Liver (tissue), 9 donors: ENCODE measurements around the gene PCCB. TPM values are rescaled to one million over a fixed set of nuclear protein-coding genes. Genes with fewer than 3 reads are reported as not detected.

Experiments
- DNase-seq: peaks from one replicate; pipeline ENCODE4 v3.0.0-alpha.2; 2017; ENCODE audit warnings: low spot score
- H3K27ac ChIP-seq, 2 donors: one replicate each; pipeline ENCODE4 v1.7.0; 2013; ENCODE audit warnings: inconsistent platforms in 2 of 2, low read length in 2 of 2, control low read depth in 1 of 2, low read depth in 1 of 2, mild to moderate bottlenecking in 1 of 2
- H3K27me3 ChIP-seq, 4 donors: one replicate each; pipeline versions ENCODE4 v1.6.1 to v1.7.0; 2013; ENCODE audit warnings: low read length in 3 of 4, inconsistent platforms in 1 of 4, mild to moderate bottlenecking in 1 of 4, moderate library complexity in 1 of 4; ENCODE audit not compliant: control insufficient read depth in 4 of 4, insufficient read depth in 4 of 4
- H3K36me3 ChIP-seq, 4 donors: one replicate each; pipeline versions ENCODE4 v1.6.1 to v1.7.0; 2013; ENCODE audit warnings: low read length in 3 of 4, mild to moderate bottlenecking in 3 of 4, low read depth in 1 of 4, moderate library complexity in 1 of 4; ENCODE audit not compliant: control insufficient read depth in 4 of 4, insufficient read depth in 3 of 4
- H3K4me1 ChIP-seq, 4 donors: one replicate each; pipeline versions ENCODE4 v1.6.1 to v1.7.0; 2013; ENCODE audit warnings: low read length in 3 of 4, mild to moderate bottlenecking in 3 of 4, moderate library complexity in 1 of 4; ENCODE audit not compliant: control insufficient read depth in 4 of 4, insufficient read depth in 4 of 4
- H3K4me3 ChIP-seq, 3 donors: one replicate each; pipeline versions ENCODE4 v1.6.1 to v1.7.0; 2013; ENCODE audit warnings: low read length in 3 of 3, control low read depth in 1 of 3, low read depth in 1 of 3, mild to moderate bottlenecking in 1 of 3
- H3K9ac ChIP-seq, 2 donors: one replicate each; pipeline ENCODE4 v1.7.0; 2013; ENCODE audit warnings: low read length in 2 of 2, mild to moderate bottlenecking in 2 of 2, moderate library complexity in 2 of 2, control low read depth in 1 of 2, low read depth in 1 of 2
- H3K9me3 ChIP-seq, 4 donors: one replicate each; pipeline versions ENCODE4 v1.6.1 to v1.7.0; 2013; ENCODE audit warnings: low read length in 3 of 4; ENCODE audit not compliant: control insufficient read depth in 4 of 4
- ATF3 ChIP-seq: IDR thresholded peaks from 2 replicates; pipeline ENCODE4 v1.6.1; 2016; ENCODE audit warnings: antibody characterized with exemption
- CTCF ChIP-seq: fragments of 150-350 bp; IDR thresholded peaks from 2 replicates; pipeline ENCODE4 v1.5.1; 2017; ENCODE audit warnings: improper control_type of control experiment, low read depth, low read length; ENCODE audit not compliant: missing input control
- EGR1 ChIP-seq, 2 donors: IDR thresholded peaks; 2 replicates each; pipeline ENCODE4 v1.6.1; 2016 to 2018; ENCODE audit warnings: antibody characterized with exemption in 2 of 2, low read depth in 2 of 2
- FOXA1 ChIP-seq: IDR thresholded peaks from 2 replicates; pipeline ENCODE4 v1.6.1; 2016; ENCODE audit warnings: antibody characterized with exemption
- FOXA2 ChIP-seq: IDR thresholded peaks from 2 replicates; pipeline ENCODE4 v1.6.1; 2016; ENCODE audit warnings: antibody characterized with exemption
- GABPA ChIP-seq, 2 donors: IDR thresholded peaks in 1 of 2; conservative IDR thresholded peaks in 1 of 2; 2 replicates each; pipeline ENCODE4 v1.6.1; 2016; ENCODE audit warnings: antibody characterized with exemption in 2 of 2, mild to moderate bottlenecking in 1 of 2, moderate library complexity in 1 of 2
- HNF4A ChIP-seq, 2 donors: conservative IDR thresholded peaks; 2 replicates each; pipeline ENCODE4 v1.6.1; 2016; ENCODE audit warnings: antibody characterized with exemption in 2 of 2, mild to moderate bottlenecking in 2 of 2
- HNF4G ChIP-seq: IDR thresholded peaks from 2 replicates; pipeline ENCODE4 v1.6.1; 2016; ENCODE audit warnings: antibody characterized with exemption
- JUND ChIP-seq, 2 donors: IDR thresholded peaks; 2 replicates each; pipeline ENCODE4 v1.6.1; 2016; ENCODE audit warnings: antibody characterized with exemption in 2 of 2
- MAX ChIP-seq: IDR thresholded peaks from 2 replicates; pipeline ENCODE4 v1.6.1; 2016; ENCODE audit warnings: antibody characterized with exemption
- NR2F2 ChIP-seq: IDR thresholded peaks from 2 replicates; pipeline ENCODE4 v1.6.1; 2016; ENCODE audit warnings: antibody characterized with exemption
- RAD21 ChIP-seq, 2 donors: IDR thresholded peaks; 2 replicates each; pipeline ENCODE4 v1.6.1; 2016; ENCODE audit warnings: antibody characterized with exemption in 2 of 2, mild to moderate bottlenecking in 2 of 2
- REST ChIP-seq: IDR thresholded peaks from 2 replicates; pipeline ENCODE4 v1.6.1; 2016; ENCODE audit warnings: antibody characterized with exemption, mild to moderate bottlenecking
- RXRA ChIP-seq, 2 donors: IDR thresholded peaks; 2 replicates each; pipeline ENCODE4 v1.6.1; 2017 to 2018; ENCODE audit warnings: antibody characterized with exemption in 2 of 2, mild to moderate bottlenecking in 1 of 2
- SP1 ChIP-seq: IDR thresholded peaks from 2 replicates; pipeline ENCODE4 v1.6.1; 2018; ENCODE audit warnings: antibody characterized with exemption, mild to moderate bottlenecking
- TAF1 ChIP-seq: conservative IDR thresholded peaks from 2 replicates; pipeline ENCODE4 v1.6.1; 2016; ENCODE audit warnings: antibody characterized with exemption, mild to moderate bottlenecking
- YY1 ChIP-seq: IDR thresholded peaks from 2 replicates; pipeline ENCODE4 v1.6.1; 2016; ENCODE audit warnings: antibody characterized with exemption, mild to moderate bottlenecking
- ZBTB33 ChIP-seq: IDR thresholded peaks from 2 replicates; pipeline ENCODE4 v1.6.1; 2016; ENCODE audit warnings: antibody characterized with exemption
- WGBS: extraction: QIAGEN DNeasy Blood & Tissue Kit; methylation state at CpG from one replicate; pipeline ENCODE4 v1.1.7; 2013; 5-methylcytosine and 5-hydroxymethylcytosine counted together
- polyA plus RNA-seq, 2 donors: library from polyadenylated mRNA; stranded (reverse) in 1 of 2; unstranded in 1 of 2; fragments of 200-250 nt in 1 of 2; fragments of >200 nt in 1 of 2; fragmentation: Nextera tagmentation in 1 of 2; extraction: Ambion mirVana in 1 of 2; gene quantifications; one replicate each; pipeline versions ENCODE4 v1.2.1 to v1.2.3, GENCODE V29; 2013 to 2015
- total RNA-seq, 2 donors: library from RNA; depleted of rRNA; stranded (reverse); fragments of >200 nt; gene quantifications; one replicate each; pipeline ENCODE4 v1.2.3, GENCODE V29; 2014
- donor health status: healthy.
- donor health status: healthy.
- donor health status: healthy.
- donor health status: healthy.
- donor health status: healthy.

PCCB gene
- total and polyA plus RNA-seq, 4 donors = 72.8 to 120 (median 95.0) TPM

GRCh38 chr3:136283627-136284026 is 33.5 kb downstream of the PCCB start:
- WGBS = 95% methylated on average over 6 of the region's 6 CpGs
- no peak for TF ChIP-seq RXRA (IDR thresholded peaks at IDR 0.05)
- H3K9me3 ChIP-seq = peaks cover 0 to 10% (median 3%) of the 10 kb centered on the region in 4 donors
- H3K4me3 ChIP-seq = no peak overlapping the region
- H3K27me3 ChIP-seq = no peaks in the 10 kb centered on the region
- peaks cover 0 to 2% (median under 1%) of the 10 kb centered on the region in 4 donors for H3K4me1 ChIP-seq
- no peak overlapping the region for H3K27ac ChIP-seq
- H3K9ac ChIP-seq = no peak overlapping the region
- peaks cover 0 to 48% (median 34%) of the 10 kb centered on the region in 4 donors for H3K36me3 ChIP-seq
- DNase-seq = no peak

- Histone ChIP-seq H3K9me3 (no peaks in the 10 kb centered on the region), H3K36me3 (peaks cover 0 to 39% (median 26%) of the 10 kb centered on the region in 4 donors), H3K27me3 (no peaks in the 10 kb centered on the region), H3K9ac (no peak overlapping the region), H3K4me1 (no peaks in the 10 kb centered on the region), H3K27ac (no peak overlapping the region), H3K4me3 (no peak overlapping the region)
- no peak for DNase-seq
- no peak for TF ChIP-seq TAF1
- no peak for TF ChIP-seq NR2F2
- no peak for TF ChIP-seq ZBTB33
- no peak for TF ChIP-seq YY1
- TF ChIP-seq HNF4A (conservative IDR thresholded peaks at IDR 0.05) = no peak
- TF ChIP-seq CTCF = no peak
- no peak for TF ChIP-seq FOXA1
- TF ChIP-seq EGR1 (IDR thresholded peaks at IDR 0.05; ENCODE audit: low read depth in 2 of 2) = no peak
- TF ChIP-seq SP1 = no peak
- no peak for TF ChIP-seq HNF4G
- TF ChIP-seq FOXA2 = no peak
- 97% methylated on average over 5 of the region's 5 CpGs for WGBS
These were observed 41.2 kb downstream of the PCCB start for GRCh38 chr3:136291302-136291701.

- H3K4me3 ChIP-seq = no peak overlapping the region
- H3K27me3 ChIP-seq = no peaks in the 10 kb centered on the region
- H3K4me1 ChIP-seq = no peaks in the 10 kb centered on the region
- H3K9me3 ChIP-seq = no peaks in the 10 kb centered on the region
- no peak for DNase-seq
- 98% methylated on average over 1 of the region's 1 CpG for WGBS
- TF ChIP-seq MAX (no peak), TAF1 (no peak), EGR1 (IDR thresholded peaks at IDR 0.05; ENCODE audit: low read depth in 2 of 2) (no peak), REST (no peak), RXRA (IDR thresholded peaks at IDR 0.05) (no peak), HNF4G (no peak), FOXA1 (no peak), SP1 (no peak), CTCF (no peak), NR2F2 (no peak), RAD21 (IDR thresholded peaks at IDR 0.05) (no peak), ATF3 (no peak), FOXA2 (no peak), GABPA (IDR thresholded peaks at IDR 0.05 in 1 of 2, conservative IDR thresholded peaks at IDR 0.05 in 1 of 2) (no peak), YY1 (no peak), JUND (IDR thresholded peaks at IDR 0.05) (no peak)
- peaks cover 0 to 43% (median 27%) of the 10 kb centered on the region in 4 donors for H3K36me3 ChIP-seq
- no peak overlapping the region for H3K27ac ChIP-seq
- no peak overlapping the region for H3K9ac ChIP-seq
These were observed 42.4 kb downstream of the PCCB start for GRCh38 chr3:136292500-136292899.
